Measurements from ENCODE around the gene CCDC82. TPM values are rescaled to one million over a fixed set of nuclear protein-coding genes. Genes with fewer than 3 reads are reported as not detected.

The CCDC82 gene
- total RNA-seq, 1 donor from 2014 or later, result 34.1 TPM

- TF ChIP-seq CTCF (IDR thresholded peaks at IDR 0.05; ENCODE audit: unreplicated experiment), result no peak
- H3K27me3 Mint-ChIP-seq (ENCODE audit: unreplicated experiment), result no peaks in the 10 kb centered on the region
- no peaks in the 10 kb centered on the region for H3K9me3 Mint-ChIP-seq (ENCODE audit: unreplicated experiment)
- no peak overlapping the region for H3K4me3 Mint-ChIP-seq (ENCODE audit: unreplicated experiment)
- H3K36me3 Mint-ChIP-seq (ENCODE audit: low read depth, unreplicated experiment), result peaks cover 23% of the 10 kb centered on the region
- no peak for DNase-seq (ENCODE audit: low spot score)
- no peaks in the 10 kb centered on the region for H3K4me1 Mint-ChIP-seq (ENCODE audit: unreplicated experiment)
- no peak overlapping the region for H3K27ac Mint-ChIP-seq (ENCODE audit: unreplicated experiment)
Observed at GRCh38 chr11:96367342-96367741, 22.4 kb downstream of the CCDC82 start.

DNA sequence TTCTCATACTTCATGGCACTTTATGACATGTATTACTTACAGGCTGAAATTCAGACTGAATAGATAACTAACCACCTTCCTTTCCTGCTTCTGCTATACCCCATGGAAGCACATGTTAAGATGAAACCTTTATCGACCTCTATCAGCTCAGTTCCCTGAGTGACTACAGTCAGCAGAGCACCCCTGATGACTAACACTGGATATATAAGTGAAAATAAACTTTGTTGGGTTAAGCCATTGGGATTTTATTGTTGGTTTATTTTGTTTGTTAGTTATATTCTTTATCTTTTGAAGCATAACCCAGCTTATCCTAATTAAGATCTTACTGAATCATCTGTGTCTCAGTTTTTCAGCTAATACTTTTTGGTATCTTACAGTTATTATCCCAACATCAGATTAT, 23.7 kb downstream of the CCDC82 start:
- H3K27ac Mint-ChIP-seq (ENCODE audit: unreplicated experiment), result no peak overlapping the region

DNA sequence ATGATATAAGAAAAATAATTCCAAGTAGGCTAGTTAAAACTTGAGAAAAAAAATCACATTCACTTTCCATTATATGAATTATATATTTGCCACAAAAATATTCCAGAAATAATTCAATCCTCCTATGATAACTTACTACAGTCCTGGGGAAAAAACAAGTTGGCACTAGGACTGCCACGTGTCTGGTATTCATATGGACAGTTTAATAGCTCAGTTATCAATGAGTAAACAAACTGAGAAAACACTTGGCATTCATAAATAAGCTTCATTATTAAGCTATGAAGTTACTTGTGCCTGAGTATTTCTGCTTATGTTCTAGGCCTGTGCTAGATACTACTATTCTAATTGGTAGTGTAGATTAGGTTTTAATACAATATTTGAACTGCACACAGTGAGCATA, 24.2 kb downstream of the CCDC82 start:
- H3K4me3 Mint-ChIP-seq (ENCODE audit: unreplicated experiment), result no peak overlapping the region
- no peak for DNase-seq (ENCODE audit: low spot score)
- TF ChIP-seq CTCF (IDR thresholded peaks at IDR 0.05; ENCODE audit: unreplicated experiment), result no peak
- no peak overlapping the region for H3K27ac Mint-ChIP-seq (ENCODE audit: unreplicated experiment)
- H3K27me3 Mint-ChIP-seq (ENCODE audit: unreplicated experiment), result no peaks in the 10 kb centered on the region
- H3K9me3 Mint-ChIP-seq (ENCODE audit: unreplicated experiment), result no peaks in the 10 kb centered on the region
- no peaks in the 10 kb centered on the region for H3K4me1 Mint-ChIP-seq (ENCODE audit: unreplicated experiment)
- H3K36me3 Mint-ChIP-seq (ENCODE audit: low read depth, unreplicated experiment), result peaks cover 19% of the 10 kb centered on the region

More for the DNA sequence above, 23.7 kb downstream of the CCDC82 start:
- Mint-ChIP-seq H3K27me3 (ENCODE audit: unreplicated experiment) (no peaks in the 10 kb centered on the region), H3K9me3 (ENCODE audit: unreplicated experiment) (no peaks in the 10 kb centered on the region), H3K4me1 (ENCODE audit: unreplicated experiment) (no peaks in the 10 kb centered on the region), H3K4me3 (ENCODE audit: unreplicated experiment) (no peak overlapping the region), H3K36me3 (ENCODE audit: low read depth, unreplicated experiment) (peaks cover 23% of the 10 kb centered on the region)
- TF ChIP-seq CTCF (IDR thresholded peaks at IDR 0.05; ENCODE audit: unreplicated experiment), result no peak
- no peak for DNase-seq (ENCODE audit: low spot score)

DNA sequence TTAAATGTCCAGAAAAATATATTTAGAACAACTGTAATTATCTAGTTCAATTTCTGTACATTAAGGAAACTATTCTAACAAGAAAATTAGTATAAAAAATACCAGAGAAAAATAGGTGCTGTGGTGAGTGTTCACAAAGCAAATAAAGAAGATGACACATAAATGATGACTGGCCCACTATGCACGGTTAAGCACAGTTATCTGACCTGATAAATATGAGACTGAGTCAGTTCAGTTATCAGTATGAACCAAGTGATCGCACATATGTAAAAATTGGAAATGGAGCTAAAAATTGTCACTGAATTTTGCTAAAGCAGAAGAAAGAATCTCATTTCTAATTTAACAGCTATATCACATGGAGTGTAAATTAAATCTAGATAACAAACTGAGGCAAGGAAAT, 27.9 kb downstream of the CCDC82 start:
- no peak for TF ChIP-seq CTCF (IDR thresholded peaks at IDR 0.05; ENCODE audit: unreplicated experiment)
- DNase-seq (ENCODE audit: low spot score), result no peak
- no peaks in the 10 kb centered on the region for H3K9me3 Mint-ChIP-seq (ENCODE audit: unreplicated experiment)
- H3K36me3 Mint-ChIP-seq (ENCODE audit: low read depth, unreplicated experiment), result peaks cover 16% of the 10 kb centered on the region
- no peaks in the 10 kb centered on the region for H3K4me1 Mint-ChIP-seq (ENCODE audit: unreplicated experiment)
- H3K27ac Mint-ChIP-seq (ENCODE audit: unreplicated experiment), result no peak overlapping the region
- no peaks in the 10 kb centered on the region for H3K27me3 Mint-ChIP-seq (ENCODE audit: unreplicated experiment)
- H3K4me3 Mint-ChIP-seq (ENCODE audit: unreplicated experiment), result no peak overlapping the region

DNA sequence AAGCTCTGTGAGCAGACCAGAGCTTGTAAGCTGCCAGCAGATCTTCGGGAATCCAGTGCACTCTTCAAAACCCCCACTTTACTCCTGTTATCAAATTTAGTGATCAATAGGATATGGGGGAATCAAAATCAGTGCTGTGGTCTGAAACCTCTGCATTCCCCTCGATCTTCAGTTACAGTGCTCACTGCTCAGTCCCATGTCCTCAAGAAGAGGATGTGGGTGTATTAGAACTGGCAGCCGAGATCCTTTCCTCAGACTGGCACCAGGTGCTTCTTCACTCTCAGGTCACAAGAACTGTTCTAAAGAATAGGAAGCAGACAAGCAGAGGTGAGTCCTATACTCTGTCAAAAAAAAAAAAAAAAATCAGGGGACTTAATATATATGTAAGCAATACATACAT, 31.4 kb downstream of the CCDC82 start:
- Mint-ChIP-seq H3K27ac (ENCODE audit: unreplicated experiment) (no peak overlapping the region), H3K9me3 (ENCODE audit: unreplicated experiment) (no peaks in the 10 kb centered on the region)

More for the DNA sequence above, 31.4 kb downstream of the CCDC82 start:
- H3K27me3 Mint-ChIP-seq (ENCODE audit: unreplicated experiment), result no peaks in the 10 kb centered on the region
- peaks cover 33% of the 10 kb centered on the region for H3K36me3 Mint-ChIP-seq (ENCODE audit: low read depth, unreplicated experiment)
- H3K4me3 Mint-ChIP-seq (ENCODE audit: unreplicated experiment), result no peak overlapping the region
- no peak for DNase-seq (ENCODE audit: low spot score)
- no peak for TF ChIP-seq CTCF (IDR thresholded peaks at IDR 0.05; ENCODE audit: unreplicated experiment)
- no peaks in the 10 kb centered on the region for H3K4me1 Mint-ChIP-seq (ENCODE audit: unreplicated experiment)
